RWPE1 (cell line): ENCODE measurements around the gene CTNNA3.

ENCODE experiments used
- CTCF ChIA-PET: fragments of 350-600 bp; sonication (Branson Sonifier 250); formaldehyde crosslinking; extraction: SDS; loops from one replicate; lab custom pipeline; 2021; lab: Yijun Ruan, JAX
- POLR2A ChIA-PET: fragments of 400-600 bp; formaldehyde crosslinking; extraction: SDS; loops from one replicate; lab custom pipeline; 2020; ENCODE audit warnings: antibody characterized with exemption; ENCODE audit not compliant: low non-redundant PET; lab: Yijun Ruan, JAX
- DNase-seq: peaks from one replicate; pipeline ENCODE4 v3.0.0; 2012; ENCODE audit warnings: low spot score
- H3K27ac ChIP-seq: fragments of 450-650 bp; 2 replicates; pipeline ENCODE4 v1.5.1; 2017
- TF ChIP-seq, protein P1 (sequence below): fragments of 450-650 bp; conservative IDR thresholded peaks from 2 replicates; pipeline ENCODE4 v1.5.1; 2017; ENCODE audit warnings: low read depth, mild to moderate bottlenecking

Gene CTNNA3

DNA sequence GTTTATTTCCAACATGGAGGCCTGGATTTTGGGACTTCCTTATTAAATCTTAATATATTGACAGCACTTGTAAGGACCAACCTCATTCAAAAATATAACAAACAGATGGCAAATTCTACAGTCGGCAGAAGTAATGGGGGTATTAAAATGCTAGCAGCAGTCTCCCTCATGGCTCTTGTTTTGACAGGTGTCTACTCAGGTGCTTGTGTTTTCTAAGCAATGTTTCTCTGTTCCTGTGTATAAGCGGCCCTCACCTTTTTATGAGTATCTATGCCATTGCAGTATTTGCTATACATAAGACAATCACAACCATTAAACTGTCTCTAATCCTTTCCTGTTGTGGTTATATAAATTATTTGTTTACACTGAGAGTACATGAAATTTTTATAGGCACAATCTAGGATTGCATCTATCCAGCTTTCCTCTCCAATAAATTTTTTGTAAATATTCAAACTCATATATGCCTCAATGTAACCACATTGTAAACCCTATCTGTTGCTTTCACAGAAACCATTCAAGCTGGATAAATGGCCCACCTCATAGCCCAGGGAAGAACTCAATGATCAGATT is 835.5 kb downstream of the CTNNA3 start:
- H3K27ac ChIP-seq: no peak overlapping the region
- no peak for DNase-seq
- ChIA-PET CTCF (interaction anchor here (0.7 kb wide), 1 partner anchor 203 kb away, joined by 3 read pairs; no protein-coding TSS in a partner anchor), POLR2A (no interaction called here)
- TF ChIP-seq, protein P1, sequence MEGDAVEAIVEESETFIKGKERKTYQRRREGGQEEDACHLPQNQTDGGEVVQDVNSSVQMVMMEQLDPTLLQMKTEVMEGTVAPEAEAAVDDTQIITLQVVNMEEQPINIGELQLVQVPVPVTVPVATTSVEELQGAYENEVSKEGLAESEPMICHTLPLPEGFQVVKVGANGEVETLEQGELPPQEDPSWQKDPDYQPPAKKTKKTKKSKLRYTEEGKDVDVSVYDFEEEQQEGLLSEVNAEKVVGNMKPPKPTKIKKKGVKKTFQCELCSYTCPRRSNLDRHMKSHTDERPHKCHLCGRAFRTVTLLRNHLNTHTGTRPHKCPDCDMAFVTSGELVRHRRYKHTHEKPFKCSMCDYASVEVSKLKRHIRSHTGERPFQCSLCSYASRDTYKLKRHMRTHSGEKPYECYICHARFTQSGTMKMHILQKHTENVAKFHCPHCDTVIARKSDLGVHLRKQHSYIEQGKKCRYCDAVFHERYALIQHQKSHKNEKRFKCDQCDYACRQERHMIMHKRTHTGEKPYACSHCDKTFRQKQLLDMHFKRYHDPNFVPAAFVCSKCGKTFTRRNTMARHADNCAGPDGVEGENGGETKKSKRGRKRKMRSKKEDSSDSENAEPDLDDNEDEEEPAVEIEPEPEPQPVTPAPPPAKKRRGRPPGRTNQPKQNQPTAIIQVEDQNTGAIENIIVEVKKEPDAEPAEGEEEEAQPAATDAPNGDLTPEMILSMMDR: no peak

DNA sequence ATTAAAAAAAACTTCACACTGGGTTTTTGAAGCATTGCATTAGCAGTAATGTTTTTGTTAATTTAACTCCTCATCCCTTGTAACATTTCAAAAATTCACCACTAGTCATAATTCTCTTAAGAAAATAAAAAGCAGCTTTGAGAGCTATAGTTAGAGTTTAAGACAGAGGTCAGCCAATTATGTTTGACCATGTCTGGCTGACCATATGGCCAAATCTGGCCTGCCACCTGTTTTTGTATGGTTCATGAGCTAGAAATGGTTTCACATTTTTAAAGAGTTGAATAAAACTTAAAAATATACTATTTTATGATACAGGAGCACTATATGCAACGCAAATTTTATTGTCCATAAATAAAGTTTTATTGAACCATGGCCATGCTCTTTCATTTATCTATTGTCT is 843.2 kb downstream of the CTNNA3 start:
- TF ChIP-seq, protein P1: no peak
- no peak overlapping the region for H3K27ac ChIP-seq
- DNase-seq: no peak
- CTCF ChIA-PET: no interaction called here
- POLR2A ChIA-PET: no interaction called here

GRCh38 chr10:66848856-66849255 is 847.1 kb downstream of the CTNNA3 start:
- ChIA-PET POLR2A (no interaction called here), CTCF (no interaction called here)
- H3K27ac ChIP-seq: no peak overlapping the region
- no peak for DNase-seq
- TF ChIP-seq, protein P1: no peak

GRCh38 chr10:66844176-66844942 is 851.6 kb downstream of the CTNNA3 start:
- ChIA-PET POLR2A (no interaction called here), CTCF (no interaction called here)
- DNase-seq: no peak
- TF ChIP-seq, protein P1: no peak
- no peak overlapping the region for H3K27ac ChIP-seq

DNA sequence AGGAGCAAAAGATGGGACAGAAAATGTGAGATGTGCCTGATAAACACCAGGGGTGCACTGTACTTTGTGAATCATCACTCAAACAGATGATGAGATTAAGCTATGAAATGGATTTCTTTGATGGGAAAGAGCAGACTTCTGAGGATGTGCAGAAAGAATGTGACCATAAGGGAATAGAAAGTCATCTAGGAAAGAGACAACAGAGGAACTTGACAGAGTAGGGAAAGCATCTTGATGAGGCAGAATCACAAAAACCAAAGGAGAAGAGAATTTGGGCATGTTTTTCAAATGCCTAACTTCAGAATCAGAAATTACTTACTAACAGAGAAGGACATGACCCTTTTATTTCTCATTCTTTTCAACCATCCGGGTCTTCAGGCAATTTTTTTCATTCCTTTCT is 852.6 kb downstream of the CTNNA3 start:
- POLR2A ChIA-PET: no interaction called here
- no peak for DNase-seq
- no peak overlapping the region for H3K27ac ChIP-seq
- CTCF ChIA-PET: no interaction called here
- TF ChIP-seq, protein P1: no peak

DNA sequence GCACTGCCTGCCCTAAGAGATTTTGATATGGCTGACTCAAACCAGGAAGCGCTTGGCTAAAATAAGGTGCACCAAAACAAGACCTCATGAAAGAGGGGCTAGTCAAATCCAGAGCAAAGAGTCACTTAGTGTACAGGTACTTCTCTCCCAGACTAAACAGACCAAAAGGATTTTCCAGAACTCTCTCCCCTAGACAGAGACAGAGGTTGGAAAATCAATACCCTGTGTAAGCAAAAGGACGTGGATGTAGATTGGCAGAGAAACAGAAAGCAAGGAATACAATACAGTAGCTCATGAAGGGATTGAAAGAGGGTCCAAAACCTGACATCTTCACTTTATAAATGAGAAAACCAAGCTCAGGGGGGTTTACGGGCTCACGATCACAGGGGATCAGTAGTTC is 853.1 kb downstream of the CTNNA3 start:
- CTCF ChIA-PET: no interaction called here
- no peak overlapping the region for H3K27ac ChIP-seq
- no peak for DNase-seq
- POLR2A ChIA-PET: no interaction called here
- TF ChIP-seq, protein P1: no peak
